ENCODE data around the gene RAB19. TPM values are rescaled to one million over a fixed set of nuclear protein-coding genes. Genes with fewer than 3 reads are reported as not detected.

RAB19 gene
- total and polyA plus RNA-seq, 2 of the 8 experiments (the other 6 are each of a cell fraction or from before 2014, with no cell fraction given), result 9.8 to 11.0 TPM

DNA sequence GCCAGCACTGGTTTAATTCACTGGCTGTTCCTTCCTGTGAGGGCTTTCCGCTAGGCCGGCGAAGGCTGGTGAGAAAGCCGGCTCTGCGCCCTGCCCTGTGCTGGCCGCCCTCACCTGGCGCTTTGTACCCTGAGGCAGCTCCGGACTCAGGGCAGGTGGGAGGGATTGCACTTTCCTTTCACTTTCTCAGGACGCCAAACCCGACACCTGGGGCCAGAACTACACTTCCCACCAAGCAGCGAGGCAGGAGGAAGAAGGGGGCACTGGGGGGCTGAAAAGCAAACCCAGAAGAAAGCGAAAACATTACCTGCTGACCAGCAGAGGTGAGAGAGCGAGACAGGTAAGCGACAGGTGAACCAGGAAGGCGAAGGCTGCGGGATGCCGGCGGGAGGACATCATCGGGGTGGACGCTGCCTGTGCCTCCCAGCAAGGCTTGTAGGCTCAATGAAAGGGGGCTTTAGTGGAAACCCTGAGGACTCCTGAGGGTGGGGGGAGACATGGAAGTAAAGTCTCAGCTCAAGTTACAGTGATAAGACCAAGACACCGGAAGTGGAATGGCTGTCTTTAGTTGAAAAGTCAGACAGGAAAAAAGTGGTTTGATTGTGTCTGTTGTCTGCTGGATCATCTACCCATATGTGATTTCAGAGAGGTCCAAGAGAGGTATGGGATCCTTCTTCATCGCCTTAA, at the start of gene RAB19 (continued):
- TF ChIP-seq EP300 (IDR thresholded peaks at IDR 0.05; ENCODE audit: borderline replicate concordance in 1 of 2, low read depth in 2 of 2, low read length in 2 of 2), result peak in 1 of 2 experiments; percentile 33; a peak in 1 of 3 replicates
- no peak for TF ChIP-seq CBX5 (IDR thresholded peaks at IDR 0.05; ENCODE audit: low read depth, low read length)

Measured in H1 (cell line).